ENCODE measurements around the gene VWA3B. TPM values are rescaled to one million over a fixed set of nuclear protein-coding genes. Genes with fewer than 3 reads are reported as not detected.
A peak's percentile ranks its signal among the peaks of the same experiment; 100 is the strongest.
"Not testable (repeated sequence)": the region's sequence is repeated elsewhere in the genome, so short reads cannot be mapped to it uniquely, and the experiment has no call there.

VWA3B gene
- total RNA-seq, 1 donor from 2014 or later = not detected

DNA sequence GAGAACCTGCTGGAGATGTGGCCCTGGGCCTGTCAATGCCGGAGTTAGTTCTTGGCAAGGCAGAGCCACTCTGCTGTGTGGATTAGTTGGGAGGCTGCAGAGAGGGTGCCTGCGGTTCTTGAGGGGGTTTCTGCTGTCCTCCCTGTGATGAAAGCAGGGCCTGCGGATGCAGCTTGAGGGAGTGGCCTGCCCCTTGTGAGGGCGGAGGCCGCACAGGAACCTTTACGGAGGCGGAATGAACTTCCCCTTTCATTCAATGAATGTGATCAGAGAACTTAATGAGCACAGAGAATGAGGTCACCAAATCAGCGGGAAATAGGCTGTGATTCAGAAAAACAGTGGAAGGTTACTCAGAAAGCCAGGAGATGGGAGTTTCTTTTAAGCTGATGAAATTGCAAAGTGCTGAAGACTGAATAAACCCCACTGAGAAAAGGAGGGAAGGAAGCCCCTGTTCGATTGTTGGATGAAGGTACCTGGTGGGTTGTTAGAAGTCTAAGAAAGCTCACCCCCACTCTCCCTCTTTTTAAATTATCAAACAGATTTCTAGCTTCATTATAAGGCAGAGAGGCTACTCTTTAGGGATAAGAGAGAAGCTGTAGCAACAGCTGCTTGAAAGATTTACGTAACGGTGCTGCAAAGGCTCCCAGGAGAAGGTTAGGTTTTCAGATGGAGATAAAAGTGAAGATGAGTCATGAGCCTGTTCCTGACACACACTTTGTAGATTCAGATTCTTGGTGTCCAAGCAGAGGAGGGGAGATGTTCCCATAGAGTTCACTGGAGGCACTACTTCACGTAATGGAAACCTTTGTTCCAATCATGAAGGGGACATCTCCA lies 47.4 kb downstream of the VWA3B start:
- peak; percentile 81 for DNase-seq

- DNase-seq = no peak
Observed at GRCh38 chr2:98137196-98137595, 50.2 kb downstream of the VWA3B start.

DNA sequence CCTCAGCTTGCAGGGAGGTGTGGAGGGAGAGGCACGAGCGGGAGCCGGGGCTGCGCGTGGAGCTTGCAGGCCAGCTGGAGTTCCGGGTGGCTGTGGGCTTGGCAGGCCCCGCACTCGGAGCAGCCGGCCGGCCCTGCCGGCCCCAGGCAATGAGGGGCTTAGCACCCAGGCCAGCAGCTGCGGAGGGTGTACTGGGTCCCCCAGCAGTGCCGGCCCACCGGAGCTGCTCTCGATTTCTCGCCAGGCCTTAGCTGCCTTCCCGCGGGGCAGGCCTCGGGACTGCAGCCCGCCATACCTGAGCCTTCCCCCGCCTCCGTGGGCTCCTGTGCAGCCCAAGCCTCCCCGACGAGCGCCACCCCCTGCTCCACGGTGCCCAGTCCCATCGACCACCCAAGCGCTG lies 52.0 kb downstream of the VWA3B start:
- DNase-seq = not testable (repeated sequence)

GRCh38 chr2:98140210-98140609 lies 53.2 kb downstream of the VWA3B start:
- DNase-seq = no peak

DNA sequence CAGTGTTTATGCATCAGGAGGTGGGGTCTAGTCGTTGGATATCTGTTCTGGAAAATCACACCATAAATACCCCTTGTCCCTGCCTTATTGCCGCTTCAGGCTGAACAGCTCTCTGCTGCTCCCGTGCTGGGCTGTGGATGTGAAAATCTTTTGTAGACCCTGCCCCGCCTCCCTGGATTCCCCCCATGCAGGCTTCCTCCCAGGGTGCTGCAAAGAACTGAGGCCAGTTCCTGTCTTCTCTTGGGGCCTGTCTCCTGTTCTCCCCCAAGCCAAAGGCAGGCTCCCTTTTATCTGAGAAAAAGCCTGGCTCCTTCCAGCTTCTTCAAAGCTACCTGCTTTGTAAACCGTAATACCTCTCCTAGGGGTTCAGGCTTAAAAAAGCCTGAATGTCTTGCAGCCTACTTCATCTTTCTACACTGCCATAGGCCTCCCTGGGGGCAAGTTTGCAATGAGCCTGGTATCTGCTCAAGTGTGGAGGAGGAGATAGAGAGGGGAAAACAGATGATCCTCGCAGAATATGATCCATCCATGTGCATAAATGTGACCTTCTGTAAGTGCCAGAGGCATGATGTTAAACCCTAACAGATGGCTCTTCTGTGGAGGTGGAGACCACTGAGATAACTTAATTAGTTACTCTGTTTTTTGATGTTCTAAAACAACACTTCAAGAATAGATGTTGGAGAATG lies 55.3 kb downstream of the VWA3B start:
- DNase-seq = no peak

- DNase-seq = no peak
Observed at GRCh38 chr2:98145070-98145469, 58.1 kb downstream of the VWA3B start.

GRCh38 chr2:98147900-98148299 lies 60.9 kb downstream of the VWA3B start:
- not testable (repeated sequence) for DNase-seq

DNA sequence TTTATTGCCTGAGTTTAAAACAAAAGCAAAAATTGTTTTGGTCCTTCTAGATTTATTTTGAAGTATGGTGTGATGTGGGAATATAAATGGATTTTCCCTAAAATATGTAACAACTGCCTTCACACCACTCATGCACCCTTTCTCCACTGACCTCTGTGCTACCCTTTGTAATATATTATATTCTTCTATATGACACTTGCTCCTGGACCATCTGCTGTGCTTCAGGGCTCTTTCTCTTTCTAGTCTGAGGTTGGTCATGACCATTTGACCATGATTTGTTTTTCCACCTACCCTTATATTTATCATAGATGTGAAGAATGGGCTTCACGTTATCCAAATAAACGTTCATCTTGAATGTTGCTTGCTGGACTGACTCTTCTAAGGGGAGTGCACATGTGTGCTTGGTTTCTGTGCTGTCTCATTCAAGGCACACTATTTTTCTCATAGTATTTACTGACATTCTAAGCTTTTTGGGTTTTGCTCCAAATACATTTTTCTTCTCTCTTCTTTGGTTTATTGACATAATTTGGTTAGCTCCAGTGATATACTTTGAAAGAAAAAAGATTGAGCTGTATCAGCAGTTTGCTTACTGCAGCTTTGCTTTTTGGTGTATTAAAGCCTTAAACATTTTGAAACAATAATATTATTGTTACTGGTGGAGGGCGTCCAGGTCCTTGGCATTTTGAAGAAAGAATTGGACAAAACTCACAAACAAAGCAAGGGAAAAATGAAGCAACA lies 61.8 kb downstream of the VWA3B start:
- DNase-seq = no peak

DNA sequence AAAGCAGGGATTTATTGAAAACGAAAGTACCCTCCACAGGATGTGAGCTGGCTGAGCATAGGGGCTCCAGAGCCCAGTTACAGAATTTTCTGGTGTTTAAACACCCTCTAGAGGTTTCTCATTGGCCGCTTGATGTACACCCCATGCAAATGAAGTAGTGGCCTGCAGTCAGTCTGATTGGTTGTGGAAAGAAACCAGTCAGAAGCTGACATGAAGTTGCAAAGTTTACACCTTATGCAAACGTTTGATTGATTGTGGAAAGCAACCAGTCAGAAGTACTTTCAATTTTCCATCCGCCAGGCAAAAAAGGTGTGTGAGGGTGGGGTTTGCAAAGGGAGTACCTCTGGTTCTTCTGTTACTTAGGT lies 62.3 kb downstream of the VWA3B start:
- peak; percentile 85 for DNase-seq

GRCh38 chr2:98153481-98153880 lies 66.5 kb downstream of the VWA3B start:
- no peak for DNase-seq

- no peak for DNase-seq
Observed at GRCh38 chr2:98155291-98155690, 68.3 kb downstream of the VWA3B start.

DNA sequence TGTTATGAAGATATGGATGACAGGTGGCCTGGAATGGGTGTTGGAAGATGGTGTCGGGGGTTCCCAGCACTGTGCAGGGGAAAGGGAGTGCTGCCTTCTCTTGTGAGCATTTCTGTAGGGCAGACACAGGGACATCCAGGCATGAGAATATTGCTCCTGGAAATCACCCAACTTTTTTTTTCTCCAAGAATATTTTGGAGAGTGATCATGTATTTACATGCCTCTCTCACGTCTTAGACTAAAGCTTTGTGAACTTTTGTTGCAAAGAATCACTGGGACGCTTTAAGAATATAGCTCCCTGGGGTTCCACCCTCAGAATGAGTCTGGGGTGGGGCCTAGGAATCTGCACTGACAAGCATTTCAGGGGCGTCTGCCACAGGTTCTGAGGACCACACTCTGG lies 68.7 kb downstream of the VWA3B start:
- no peak for DNase-seq

- DNase-seq = no peak
Observed at GRCh38 chr2:98156304-98156703, 69.3 kb downstream of the VWA3B start.

GRCh38 chr2:98157557-98157956 lies 70.6 kb downstream of the VWA3B start:
- DNase-seq = no peak

DNA sequence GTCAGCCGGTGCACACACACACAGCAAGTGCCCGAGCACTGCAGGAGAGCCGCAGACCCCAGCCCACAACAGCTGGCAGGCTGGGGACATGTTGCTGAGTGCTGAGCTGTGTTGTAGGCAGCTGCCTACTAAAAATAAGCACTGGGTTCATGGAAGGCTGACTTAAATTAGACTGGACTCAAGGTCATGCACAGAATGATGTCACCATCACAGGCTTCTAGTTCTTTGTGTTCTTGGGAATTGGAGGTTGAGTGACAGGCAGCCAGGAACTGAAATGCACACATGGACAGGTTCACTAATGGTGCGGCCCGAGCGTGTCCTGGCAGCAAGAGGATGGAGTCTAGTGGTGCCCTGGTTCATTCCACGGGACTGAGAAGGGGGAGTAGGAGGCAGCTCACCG lies 71.3 kb downstream of the VWA3B start:
- DNase-seq = no peak

DNA sequence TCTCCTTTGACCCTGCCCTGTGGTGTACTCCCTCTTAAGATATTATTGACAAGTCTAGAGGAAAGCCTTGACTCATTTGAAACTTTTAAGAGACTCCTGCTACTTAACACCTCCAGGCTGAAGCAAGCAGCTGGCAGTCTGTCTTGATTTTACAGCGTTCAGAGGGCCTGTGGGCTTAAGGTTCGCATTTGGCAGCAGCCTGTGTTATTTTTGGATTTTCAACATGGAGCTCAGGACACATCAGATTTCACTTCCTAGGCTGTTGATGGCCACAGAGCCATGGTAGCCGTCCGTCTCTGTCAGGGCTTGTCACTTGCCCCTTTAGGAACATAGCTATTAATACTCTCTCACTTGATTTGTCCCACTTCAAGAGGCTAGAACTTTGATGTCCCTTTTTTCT lies 73.6 kb downstream of the VWA3B start:
- DNase-seq = no peak

DNA sequence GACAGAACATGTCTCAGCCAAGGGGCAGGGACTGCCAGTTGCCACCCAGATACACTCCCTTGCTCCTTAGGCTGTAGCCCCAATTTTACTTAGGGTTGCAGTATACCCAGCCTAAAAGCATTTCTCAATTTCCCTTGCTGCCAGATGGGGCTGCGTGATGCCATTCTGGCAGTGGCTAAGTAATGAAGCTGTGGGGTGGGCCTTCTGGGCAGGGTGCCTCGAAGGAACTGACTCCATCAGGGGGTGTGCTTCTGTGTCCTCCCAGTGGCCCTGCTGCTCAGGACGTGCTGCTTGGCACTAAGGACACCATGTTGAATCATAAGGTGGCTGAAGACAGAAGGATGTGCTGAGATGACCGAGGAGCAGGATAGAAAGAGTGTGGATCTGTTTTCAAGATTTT lies 74.2 kb downstream of the VWA3B start:
- no peak for DNase-seq

DNA sequence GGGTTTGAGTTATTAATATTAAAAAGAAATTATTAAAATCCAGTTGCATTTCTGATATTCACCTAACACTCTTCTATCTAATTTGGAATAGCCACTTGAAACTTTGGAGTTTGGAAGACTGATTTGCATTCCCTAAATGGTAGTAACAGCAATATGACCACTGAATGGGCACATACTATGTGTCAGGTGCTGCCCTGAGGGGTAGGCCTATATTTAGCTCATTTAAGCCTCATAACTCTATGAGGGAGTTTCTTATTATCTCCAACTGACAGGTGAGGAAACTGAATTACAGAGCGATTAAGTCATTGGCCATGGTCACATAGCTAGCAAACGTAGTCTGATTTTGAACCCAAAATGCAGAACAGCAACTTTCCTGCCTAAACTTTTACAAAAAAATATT lies 77.3 kb downstream of the VWA3B start:
- no peak for DNase-seq

GRCh38 chr2:98165516-98166071 lies 78.6 kb downstream of the VWA3B start:
- no peak for DNase-seq

GRCh38 chr2:98167916-98168315 lies 80.9 kb downstream of the VWA3B start:
- DNase-seq = no peak

DNA sequence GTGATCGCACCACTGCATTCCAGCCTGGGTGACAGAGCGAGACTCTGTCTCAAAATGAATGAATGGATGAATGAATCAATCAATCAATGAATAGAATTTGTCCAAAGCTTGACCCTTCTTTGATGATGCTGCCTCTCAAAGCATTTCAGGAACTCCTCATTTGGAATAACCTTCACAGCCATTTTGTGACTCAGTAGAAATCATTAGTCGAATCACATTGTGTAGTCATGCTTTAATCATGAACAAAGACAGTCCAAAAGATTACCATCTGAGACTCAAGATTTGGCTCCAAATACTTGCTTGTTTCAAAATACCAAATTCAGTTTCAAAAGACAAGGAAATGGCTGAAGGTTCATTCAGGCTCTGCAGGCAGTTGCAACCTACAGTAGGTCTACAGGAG lies 83.1 kb downstream of the VWA3B start:
- no peak for DNase-seq

DNA sequence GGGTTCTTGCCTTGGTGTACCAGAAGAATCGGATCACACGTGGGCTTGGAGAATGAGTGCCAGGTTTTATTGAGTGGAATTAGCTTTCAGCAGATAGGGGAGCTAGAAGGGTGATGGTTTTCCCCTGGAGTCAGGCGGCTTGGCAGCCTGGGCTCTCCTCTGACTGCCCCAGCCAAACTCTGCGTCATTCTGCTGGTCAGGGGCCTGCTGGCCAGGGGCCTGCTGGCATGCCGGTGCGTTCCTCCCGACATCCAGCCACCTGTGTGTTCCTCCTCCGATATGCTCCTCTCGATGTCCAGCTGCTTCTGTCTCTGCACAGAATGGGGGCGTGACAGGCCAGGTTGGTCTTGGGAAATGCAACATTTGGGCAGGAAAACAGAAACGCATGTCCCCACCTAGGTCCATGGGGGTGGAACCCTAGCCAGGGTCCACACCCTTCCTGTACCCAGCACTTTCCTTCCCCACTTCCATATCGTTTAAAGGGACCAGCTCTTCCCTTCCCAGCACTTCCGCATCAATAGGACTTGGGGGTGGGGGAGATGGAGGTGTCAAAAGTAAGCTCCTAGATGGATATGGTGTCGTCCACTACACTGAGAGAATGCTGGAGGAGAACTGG lies 85.3 kb downstream of the VWA3B start:
- DNase-seq = no peak

DNA sequence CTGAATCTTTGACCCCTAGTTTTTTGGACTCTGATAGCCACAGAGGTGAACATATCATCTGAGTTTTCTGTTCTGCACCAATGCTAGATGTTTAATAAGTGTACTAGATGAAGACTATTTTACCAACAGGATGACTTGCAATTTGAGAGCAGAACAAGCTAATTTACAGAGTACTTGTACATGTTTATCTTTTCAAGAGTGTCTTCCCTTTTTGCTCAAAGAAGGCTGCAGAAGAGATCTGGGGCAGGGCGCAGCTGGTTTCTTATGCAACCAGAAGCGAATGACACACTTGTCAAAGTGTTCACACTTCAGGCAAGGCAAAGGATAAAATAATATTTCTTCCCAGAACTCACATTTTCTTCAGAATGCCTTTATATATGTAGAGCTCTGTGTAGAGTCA lies 86.0 kb downstream of the VWA3B start:
- no peak for DNase-seq
